BE2C (cell line): ENCODE measurements around the gene NR1H3.

ENCODE experiments used
- DNase-seq: peaks from one replicate; pipeline ENCODE4 v3.0.0-alpha.2; 2020
- H3K27me3 ChIP-seq: fragments of 250-450 bp; sonication (Bioruptor Pico); 2 replicates; pipeline ENCODE4 v1.5.1; 2020; ENCODE audit warnings: mild to moderate bottlenecking
- H3K36me3 ChIP-seq: fragments of 250-450 bp; sonication (Bioruptor Pico); 2 replicates; pipeline ENCODE4 v1.5.1; 2020; ENCODE audit warnings: mild to moderate bottlenecking
- H3K4me1 ChIP-seq: fragments of 250-450 bp; sonication (Bioruptor Pico); 2 replicates; pipeline ENCODE4 v1.5.1; 2020
- H3K4me3 ChIP-seq: 2 replicates; pipeline ENCODE4 v1.5.1; 2011; ENCODE audit warnings: low read depth, low read length
- H3K9me3 ChIP-seq: fragments of 250-450 bp; sonication (Bioruptor Pico); 2 replicates; pipeline ENCODE4 v1.5.1; 2020
- CTCF ChIP-seq: IDR thresholded peaks from 2 replicates; pipeline ENCODE4 v1.5.1; 2012; ENCODE audit warnings: mild to moderate bottlenecking, low read depth, low read length

Gene NR1H3

GRCh38 chr11:47274495-47275235, 16.9 kb downstream of the NR1H3 start:
- no peak for DNase-seq
- TF ChIP-seq CTCF = no peak
- H3K36me3 ChIP-seq = peaks cover 19% of the 10 kb centered on the region
- no peak overlapping the region for H3K4me3 ChIP-seq
- peaks cover 16% of the 10 kb centered on the region for H3K4me1 ChIP-seq
- H3K27me3 ChIP-seq = no peaks in the 10 kb centered on the region
- H3K9me3 ChIP-seq = no peaks in the 10 kb centered on the region

GRCh38 chr11:47276923-47277322, 19.1 kb downstream of the NR1H3 start:
- Histone ChIP-seq H3K4me1 (peaks cover 14% of the 10 kb centered on the region), H3K27me3 (no peaks in the 10 kb centered on the region), H3K4me3 (no peak overlapping the region), H3K36me3 (peaks cover 23% of the 10 kb centered on the region), H3K9me3 (no peaks in the 10 kb centered on the region)
- no peak for DNase-seq
- TF ChIP-seq CTCF = no peak

- TF ChIP-seq CTCF = no peak
- H3K36me3 ChIP-seq = peaks cover 23% of the 10 kb centered on the region
Measured at GRCh38 chr11:47278058-47278457, 20.3 kb downstream of the NR1H3 start.

GRCh38 chr11:47278769-47279168, 21.0 kb downstream of the NR1H3 start:
- Histone ChIP-seq H3K9me3 (no peaks in the 10 kb centered on the region), H3K4me3 (no peak overlapping the region), H3K27me3 (no peaks in the 10 kb centered on the region), H3K4me1 (no peaks in the 10 kb centered on the region), H3K36me3 (peaks cover 23% of the 10 kb centered on the region)
- DNase-seq = no peak
- no peak for TF ChIP-seq CTCF

More at GRCh38 chr11:47278058-47278457, 20.3 kb downstream of the NR1H3 start:
- no peak for DNase-seq
- Histone ChIP-seq H3K4me3 (no peak overlapping the region), H3K4me1 (peaks cover 3% of the 10 kb centered on the region; the same call in 1 of the 2 replicates), H3K9me3 (no peaks in the 10 kb centered on the region), H3K27me3 (no peaks in the 10 kb centered on the region)

- DNase-seq = no peak
- no peak for TF ChIP-seq CTCF
- Histone ChIP-seq H3K4me1 (no peaks in the 10 kb centered on the region), H3K27me3 (no peaks in the 10 kb centered on the region), H3K36me3 (peaks cover 26% of the 10 kb centered on the region), H3K4me3 (no peak overlapping the region), H3K9me3 (no peaks in the 10 kb centered on the region)
Measured at GRCh38 chr11:47280099-47280498, 22.3 kb downstream of the NR1H3 start.

GRCh38 chr11:47280860-47281259, 23.1 kb downstream of the NR1H3 start:
- no peak overlapping the region for H3K4me3 ChIP-seq
- no peaks in the 10 kb centered on the region for H3K4me1 ChIP-seq
- TF ChIP-seq CTCF = no peak
- no peaks in the 10 kb centered on the region for H3K27me3 ChIP-seq
- peaks cover 25% of the 10 kb centered on the region for H3K36me3 ChIP-seq
- DNase-seq = no peak
- H3K9me3 ChIP-seq = no peaks in the 10 kb centered on the region
